K562 (cell line): ENCODE results near the gene CLDN14. TPM values are rescaled to one million over a fixed set of nuclear protein-coding genes. Genes with fewer than 3 reads are reported as not detected.

Experiments used
- ATAC-seq: fragments of 200-7000 bp; cut with Tn5 transposase; 3 replicates; pipeline ENCODE4 v1.9.1; 2020; ENCODE audit warnings: moderate library complexity
- BruUV-seq: library from RNA; stranded (reverse); fragments of 400-500 nt; replicated peaks from 2 replicates; lab custom pipeline; 2021; lab: Mats Ljungman, UMichigan
- CTCF ChIA-PET: fragments of 300-600 bp; formaldehyde crosslinking; extraction: SDS; loops from one replicate; lab custom pipeline; 2021; ENCODE audit warnings: low intra/inter-chr PET ratio; lab: Yijun Ruan, JAX
- POLR2A ChIA-PET: fragments of 300-600, 350-650 bp; sonication (Branson Sonifier 250); formaldehyde crosslinking; extraction: SDS; loops from one replicate; lab custom pipeline; 2021; ENCODE audit warnings: antibody characterized with exemption, inconsistent platforms; lab: Yijun Ruan, JAX
- DNase-seq, 4 experiments: peaks; one replicate each; pipeline versions ENCODE4 v3.0.0 to v3.0.0-alpha.2; 2011 to 2018; ENCODE audit warnings: low spot score in 3 of 4, mixed read lengths in 3 of 4; ENCODE audit errors: extremely low read depth in 1 of 4
- FAIRE-seq: peaks from 2 replicates; lab custom pipeline; 2011; peaks lifted over from hg19 to GRCh38; lab: Jason Lieb, UNC
- H2AFZ ChIP-seq: 2 replicates; pipeline ENCODE4 v1.6.0; 2011; ENCODE audit warnings: low read depth, low read length, control low read depth, inconsistent platforms
- H3K27ac ChIP-seq: fragments of 200-600 bp; 3 replicates; pipeline ENCODE4 v1.8.0; 2011; ENCODE audit warnings: low read depth, mild to moderate bottlenecking, control low read depth, inconsistent platforms, low read length, moderate library complexity, mixed read lengths; ENCODE audit errors: extremely low read depth
- H3K27me3 ChIP-seq, 2 experiments: fragments of 300-600 bp in 1 of 2; 2 replicates in 1 of 2; 3 replicates in 1 of 2; pipeline versions ENCODE4 v1.6.0 to v1.8.0; 2011; ENCODE audit warnings: inconsistent platforms in 2 of 2, low read length in 2 of 2, mild to moderate bottlenecking in 1 of 2, mixed read lengths in 1 of 2, moderate library complexity in 1 of 2; ENCODE audit not compliant: control insufficient read depth in 2 of 2, insufficient read depth in 2 of 2
- H3K36me3 ChIP-seq: fragments of 300-600 bp; 3 replicates; pipeline ENCODE4 v1.8.0; 2011; ENCODE audit warnings: mild to moderate bottlenecking, low read length, inconsistent platforms; ENCODE audit not compliant: control insufficient read depth, insufficient read depth
- H3K4me1 ChIP-seq, 2 experiments: fragments of 200-600 bp in 1 of 2; replicated peaks in 1 of 2; 2 replicates in 1 of 2; 3 replicates in 1 of 2; pipeline versions ENCODE4 v1.5.1 to v1.8.0; 2011; ENCODE audit warnings: inconsistent platforms in 2 of 2, low read length in 2 of 2, mild to moderate bottlenecking in 1 of 2, mixed read lengths in 1 of 2, moderate library complexity in 1 of 2; ENCODE audit not compliant: control insufficient read depth in 2 of 2, insufficient read depth in 2 of 2
- H3K4me2 ChIP-seq: 2 replicates; pipeline ENCODE4 v1.6.1; 2011; ENCODE audit warnings: low read length, control low read depth, inconsistent platforms, mixed read lengths; ENCODE audit not compliant: insufficient read depth
- H3K4me3 ChIP-seq: fragments of 200-600 bp; sonication (generic), shearing (Covaris generic); 2 replicates; pipeline ENCODE4 v1.5.1; 2016; ENCODE audit warnings: control low read depth, inconsistent platforms
- H3K79me2 ChIP-seq: fragments of 200-600 bp; 3 replicates; pipeline ENCODE4 v1.8.0; 2011; ENCODE audit warnings: low read length, inconsistent platforms; ENCODE audit not compliant: control insufficient read depth, insufficient read depth
- H3K9ac ChIP-seq, 2 experiments: 2 replicates each; pipeline versions ENCODE4 v1.6.0 to v1.6.1; 2011; ENCODE audit warnings: low read depth in 2 of 2, low read length in 2 of 2, control low read depth in 1 of 2, inconsistent platforms in 1 of 2, mild to moderate bottlenecking in 1 of 2, mixed read lengths in 1 of 2; ENCODE audit not compliant: insufficient read depth in 1 of 2
- H3K9me1 ChIP-seq: one replicate; pipeline ENCODE4 v1.6.0; 2011; ENCODE audit warnings: inconsistent platforms, mild to moderate bottlenecking, low read length, moderate library complexity; ENCODE audit not compliant: control insufficient read depth, insufficient read depth
- H3K9me3 ChIP-seq: replicated peaks from 2 replicates; pipeline ENCODE4 v1.5.1; 2011; ENCODE audit warnings: low read depth, low read length, inconsistent platforms; ENCODE audit not compliant: control insufficient read depth, insufficient read depth
- H4K20me1 ChIP-seq: replicated peaks from 2 replicates; pipeline ENCODE4 v1.6.1; 2011; ENCODE audit warnings: low read length, inconsistent platforms, mixed read lengths; ENCODE audit not compliant: control insufficient read depth, insufficient read depth
- ARID1B ChIP-seq: fragments of 450-650 bp; IDR thresholded peaks from 2 replicates; pipeline ENCODE4 v1.6.1; 2016; ENCODE audit warnings: antibody characterized with exemption, mild to moderate bottlenecking, inconsistent platforms
- ATF7 ChIP-seq: fragments of 450-650 bp; IDR thresholded peaks from 2 replicates; pipeline ENCODE4 v1.7.1; 2014; ENCODE audit warnings: mild to moderate bottlenecking, moderate library complexity
- ZNF121 ChIP-seq: sonication (generic); formaldehyde crosslinking; conservative IDR thresholded peaks from 2 replicates; pipeline ENCODE4 v1.8.0; 2022; ENCODE audit warnings: missing genetic modification reagents
- ZNF407 ChIP-seq: fragments of 450-650 bp; IDR thresholded peaks from 2 replicates; pipeline ENCODE4 v1.6.1; 2016; ENCODE audit warnings: low read depth
- WGBS: fragments of 100-300 bp; shearing (Covaris generic); methylation state at CpG from one replicate; pipeline ENCODE4 v1.1.6; 2016; ENCODE audit warnings: low coverage, mixed read lengths; ENCODE audit not compliant: insufficient coverage; ENCODE audit errors: missing lambda C conversion rate; 5-methylcytosine and 5-hydroxymethylcytosine counted together
- in situ Hi-C: fragments of 300-500 bp; cut with MboI; formaldehyde crosslinking; loops from 4 replicates; pipeline ENCODE4 v1.15.0; 2018; ENCODE audit warnings: inconsistent platforms, mixed read lengths
- intact Hi-C: fragments of 100-400 bp; cut with micrococcal nuclease; formaldehyde crosslinking; loops from 2 replicates; pipeline ENCODE4 v1.14.2; 2022
- polyA plus RNA-seq, 8 experiments: library from polyadenylated mRNA; depleted of rRNA in 4 of 8; stranded (reverse) in 5 of 8; unstranded in 3 of 8; fragments of >200 nt; fragmentation: Nextera tagmentation in 2 of 8; fragmentation: Illumina TruSeq in 1 of 8; extraction: Ambion mirVana in 2 of 8; extraction: Trizol in 1 of 8; gene quantifications; 2 replicates each; pipeline versions ENCODE4 v1.2.1 to v1.2.3, GENCODE V29; 2011 to 2014; ENCODE audit warnings: inconsistent platforms in 1 of 8, missing spikeins in 1 of 8
- total RNA-seq, 7 experiments: library from RNA; depleted of rRNA in 6 of 7; stranded (reverse); fragments of >200 nt in 6 of 7; fragmentation: Illumina TruSeq in 2 of 7; extraction: Trizol in 2 of 7; gene quantifications; 2 replicates each; pipeline versions ENCODE4 v1.2.1 to v1.2.3, GENCODE V29; 2011 to 2021; ENCODE audit warnings: low replicate concordance in 1 of 7

The CLDN14 gene
- total and polyA plus RNA-seq, 9 of the 15 experiments (the other 6 are each of a cell fraction or from before 2014, with no cell fraction given) = not detected

- Histone ChIP-seq H3K4me2 (no peak overlapping the region), H3K9ac (no peak overlapping the region), H3K4me1 (peaks cover 24 to 27% of the 10 kb centered on the region in 2 experiments), H3K27ac (no peak overlapping the region)
- in situ Hi-C loops = no loop called here
- ATAC-seq = no peak
- no peak for FAIRE-seq
- TF ChIP-seq ATF7 (no peak), ARID1B (no peak), ZNF121 (peak; percentile 73), ZNF407 (no peak)
- TF ChIP-seq, all 486 proteins: peak for 1
- Histone ChIP-seq H3K4me3 (no peak overlapping the region), H3K36me3 (no peaks in the 10 kb centered on the region), H3K9me3 (no peaks in the 10 kb centered on the region), H3K79me2 (no peaks in the 10 kb centered on the region), H3K27me3 (peaks cover 3 to 4% of the 10 kb centered on the region in 2 experiments; a peak in 4 of 5 replicates), H4K20me1 (peaks cover 23% of the 10 kb centered on the region), H2AFZ (no peak overlapping the region), H3K9me1 (peaks cover 7% of the 10 kb centered on the region)
- DNase-seq = no peak
- no TSS peak for BruUV-seq
- ChIA-PET POLR2A (no interaction called here), CTCF (no interaction called here)
- 32% methylated on average over 4 of the region's 4 CpGs for WGBS
- intact Hi-C loops = no loop called here
Observed at GRCh38 chr21:36427502-36427901, 52.4 kb downstream of the CLDN14 start.
